HG02763 (cell line): ENCODE measurements around the gene TMEM165.

Experiments
- ATAC-seq: cut with Tn5 transposase; IDR thresholded peaks from one replicate; pipeline ENCODE4 v1.9.1; 2021; ENCODE audit warnings: mild to moderate bottlenecking, moderate library complexity; ENCODE audit not compliant: unreplicated experiment

Gene TMEM165

GRCh38 chr4:55447831-55448230 is 52.1 kb downstream of the TMEM165 start:
- no peak for ATAC-seq

- no peak for ATAC-seq
Observed at GRCh38 chr4:55450566-55450965, 54.8 kb downstream of the TMEM165 start.

DNA sequence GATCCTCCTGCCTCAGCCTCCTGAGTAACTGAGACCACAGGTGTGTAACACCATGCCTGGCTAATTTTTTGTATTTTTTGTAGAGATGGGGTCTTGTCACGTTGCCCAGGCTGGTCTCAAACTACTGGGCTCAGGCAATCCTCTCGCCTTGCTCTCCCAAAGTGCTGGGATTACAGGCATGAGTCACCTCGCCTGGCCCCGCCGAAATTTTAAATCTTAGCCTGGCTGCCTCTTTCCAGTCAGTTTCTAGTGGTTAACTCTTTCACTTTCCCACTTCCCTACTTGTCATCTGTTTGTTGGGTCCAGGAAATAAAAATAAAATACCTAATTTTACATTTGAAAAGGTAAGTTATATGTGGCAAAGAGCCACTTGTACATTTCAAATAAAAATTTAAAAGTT is 62.4 kb downstream of the TMEM165 start:
- ATAC-seq: no peak

GRCh38 chr4:55458611-55459010 is 62.9 kb downstream of the TMEM165 start:
- no peak for ATAC-seq

- ATAC-seq: no peak
Observed at GRCh38 chr4:55466001-55466400, 70.2 kb downstream of the TMEM165 start.

GRCh38 chr4:55468724-55469123 is 73.0 kb downstream of the TMEM165 start:
- ATAC-seq: no peak

DNA sequence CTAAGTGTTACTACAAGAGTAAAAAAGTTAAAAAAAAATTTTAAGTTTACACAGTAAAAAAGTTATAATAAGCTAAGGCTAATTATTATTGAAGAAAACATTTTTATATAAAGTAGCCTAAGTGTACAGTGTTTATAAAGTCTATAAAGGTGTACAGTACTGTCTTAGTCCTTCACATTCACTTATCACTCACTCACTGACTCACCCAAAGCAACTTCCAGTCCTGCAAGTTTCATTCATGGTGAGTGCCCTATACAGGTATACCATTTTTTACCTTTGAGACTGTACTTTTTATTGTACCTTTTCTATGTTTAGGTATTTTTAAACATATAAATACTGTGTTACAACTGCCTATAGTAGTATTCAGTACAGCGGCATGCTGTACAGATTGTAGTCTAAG is 74.2 kb downstream of the TMEM165 start:
- no peak for ATAC-seq
